H1 (cell line): ENCODE data around the gene LTB. TPM values are rescaled to one million over a fixed set of nuclear protein-coding genes. Genes with fewer than 3 reads are reported as not detected.

Source experiments
- CTCF ChIA-PET: fragments of 300-600 bp; sonication (Branson Sonifier 250); formaldehyde crosslinking; loops from one replicate; lab custom pipeline; 2021; ENCODE audit not compliant: partially characterized antibody; lab: Charles Lee
- POLR2A ChIA-PET: fragments of 300-600 bp; sonication (Branson Sonifier 250); formaldehyde crosslinking; loops from one replicate; lab custom pipeline; 2021; ENCODE audit warnings: inconsistent platforms; ENCODE audit not compliant: partially characterized antibody; lab: Charles Lee
- DNase-seq, 2 experiments: peaks; one replicate each; pipeline versions ENCODE4 v3.0.0 to v3.0.0-alpha.2; 2010 to 2022; ENCODE audit warnings: low spot score in 2 of 2, low read depth in 1 of 2, mixed read lengths in 1 of 2
- FAIRE-seq: peaks from 2 replicates; lab custom pipeline; 2011; peaks lifted over from hg19 to GRCh38; lab: Jason Lieb, UNC
- H2AFZ ChIP-seq: 2 replicates; pipeline ENCODE4 v1.8.1; 2012; ENCODE audit warnings: low read length, inconsistent platforms
- H2AK5ac ChIP-seq: 2 replicates; pipeline ENCODE4 v1.6.1; 2013; ENCODE audit warnings: low read depth, low read length
- H2BK120ac ChIP-seq: replicated peaks from 2 replicates; pipeline ENCODE3; 2013; ENCODE audit warnings: low read depth, low read length, inconsistent platforms
- H2BK12ac ChIP-seq: 2 replicates; pipeline ENCODE4 v1.6.1; 2013; ENCODE audit warnings: low read depth, low read length
- H2BK15ac ChIP-seq: 2 replicates; pipeline ENCODE4 v1.6.1; 2013; ENCODE audit warnings: low read length
- H2BK20ac ChIP-seq: 2 replicates; pipeline ENCODE4 v1.6.1; 2013; ENCODE audit warnings: low read length
- H2BK5ac ChIP-seq: 2 replicates; pipeline ENCODE4 v1.6.1; 2013; ENCODE audit warnings: low read depth, low read length
- H3K14ac ChIP-seq: 2 replicates; pipeline ENCODE4 v1.6.1; 2013; ENCODE audit warnings: inconsistent platforms; ENCODE audit not compliant: insufficient read length
- H3K18ac ChIP-seq: 2 replicates; pipeline ENCODE4 v1.6.1; 2013; ENCODE audit warnings: low read length; ENCODE audit errors: extremely low read depth
- H3K23ac ChIP-seq: 2 replicates; pipeline ENCODE4 v1.6.1; 2013; ENCODE audit warnings: inconsistent platforms; ENCODE audit not compliant: insufficient read length
- H3K23me2 ChIP-seq: 2 replicates; pipeline ENCODE4 v1.6.1; 2013; ENCODE audit warnings: low read depth, low read length
- H3K27ac ChIP-seq: 2 replicates; pipeline ENCODE4 v1.6.1; 2011; ENCODE audit warnings: low read depth, low read length, inconsistent platforms
- H3K27me3 ChIP-seq, 4 experiments: replicated peaks in 1 of 4; 1 replicate in 1 of 4; 2 replicates in 3 of 4; pipeline versions ENCODE4 v1.6.1 to v1.8.1; 2011 to 2013; ENCODE audit warnings: low read length in 3 of 4, mild to moderate bottlenecking in 3 of 4, inconsistent platforms in 2 of 4, mixed read lengths in 2 of 4, moderate library complexity in 1 of 4; ENCODE audit not compliant: control insufficient read depth in 3 of 4, insufficient read depth in 3 of 4; ENCODE audit errors: extremely low read depth in 1 of 4
- H3K36me3 ChIP-seq, 4 experiments: 2 replicates each; pipeline versions ENCODE4 v1.6.1 to v1.8.1; 2011 to 2013; ENCODE audit warnings: mild to moderate bottlenecking in 4 of 4, low read length in 3 of 4, moderate library complexity in 2 of 4, control low read depth in 1 of 4, inconsistent platforms in 1 of 4; ENCODE audit not compliant: insufficient read depth in 4 of 4, control insufficient read depth in 2 of 4
- H3K4ac ChIP-seq: replicated peaks from 2 replicates; pipeline ENCODE3; 2013; ENCODE audit warnings: low read length, low read depth, mixed read lengths, inconsistent platforms; ENCODE audit not compliant: insufficient read length
- H3K4me1 ChIP-seq, 4 experiments: replicated peaks in 1 of 4; 1 replicate in 1 of 4; 2 replicates in 3 of 4; pipeline versions ENCODE4 v1.6.1 to v1.8.1; 2011 to 2013; ENCODE audit warnings: low read length in 3 of 4, inconsistent platforms in 2 of 4, mixed read lengths in 1 of 4; ENCODE audit not compliant: insufficient read depth in 4 of 4, control insufficient read depth in 3 of 4
- H3K4me2 ChIP-seq, 2 experiments: 2 replicates each; pipeline versions ENCODE4 v1.6.1 to v1.8.1; 2011 to 2013; ENCODE audit warnings: low read depth in 2 of 2, low read length in 2 of 2, control low read depth in 1 of 2, inconsistent platforms in 1 of 2, mild to moderate bottlenecking in 1 of 2; ENCODE audit not compliant: insufficient read depth in 1 of 2
- H3K4me3 ChIP-seq, 4 experiments: fragments of 200-600, 300-600 bp in 1 of 4; sonication (generic), shearing (Covaris generic), sonication (Bioruptor Twin) in 1 of 4; 2 replicates each; pipeline versions ENCODE4 v1.5.1 to v1.8.1; 2011 to 2016; ENCODE audit warnings: low read length in 4 of 4, low read depth in 3 of 4, control low read depth in 2 of 4, inconsistent platforms in 2 of 4, mild to moderate bottlenecking in 2 of 4, mixed read lengths in 1 of 4, moderate library complexity in 1 of 4; ENCODE audit not compliant: insufficient read depth in 2 of 4; ENCODE audit errors: extremely low read depth in 1 of 4
- H3K56ac ChIP-seq: replicated peaks from 2 replicates; pipeline ENCODE3; 2013; ENCODE audit warnings: low read depth, mild to moderate bottlenecking, mixed read lengths, low read length, inconsistent platforms; ENCODE audit not compliant: insufficient read length
- H3K79me1 ChIP-seq: 2 replicates; pipeline ENCODE4 v1.6.1; 2013; ENCODE audit warnings: low read depth, low read length, control low read depth
- H3K79me2 ChIP-seq, 2 experiments: 2 replicates each; pipeline versions ENCODE4 v1.6.1 to v1.8.1; 2012 to 2013; ENCODE audit warnings: low read length in 2 of 2, mild to moderate bottlenecking in 2 of 2, inconsistent platforms in 1 of 2; ENCODE audit not compliant: insufficient read depth in 2 of 2, control insufficient read depth in 1 of 2
- H3K9ac ChIP-seq, 4 experiments: replicated peaks in 1 of 4; 1 replicate in 1 of 4; 2 replicates in 3 of 4; pipeline versions ENCODE4 v1.6.1 to v1.8.1; 2011 to 2013; ENCODE audit warnings: low read depth in 3 of 4, low read length in 3 of 4, control low read depth in 2 of 4, mild to moderate bottlenecking in 2 of 4, moderate library complexity in 2 of 4, inconsistent platforms in 1 of 4; ENCODE audit errors: extremely low read depth in 1 of 4
- H3K9me3 ChIP-seq, 2 experiments: 2 replicates each; pipeline versions ENCODE4 v1.6.1 to v1.8.1; 2012 to 2013; ENCODE audit warnings: mild to moderate bottlenecking in 2 of 2, moderate library complexity in 2 of 2, control low read depth in 1 of 2, inconsistent platforms in 1 of 2, low read depth in 1 of 2, low read length in 1 of 2, mixed read lengths in 1 of 2; ENCODE audit not compliant: insufficient read depth in 2 of 2
- H4K20me1 ChIP-seq, 2 experiments: replicated peaks in 1 of 2; 2 replicates each; pipeline versions ENCODE3 to v1.8.1; 2011 to 2013; ENCODE audit warnings: inconsistent platforms in 2 of 2, low read length in 2 of 2, mild to moderate bottlenecking in 1 of 2; ENCODE audit not compliant: insufficient read depth in 2 of 2, control insufficient read depth in 1 of 2
- H4K5ac ChIP-seq: 2 replicates; pipeline ENCODE4 v1.6.1; 2013; ENCODE audit warnings: low read length, low read depth, mixed read lengths, inconsistent platforms; ENCODE audit not compliant: insufficient read length
- H4K8ac ChIP-seq: 2 replicates; pipeline ENCODE4 v1.8.0; 2013; ENCODE audit warnings: mild to moderate bottlenecking, moderate library complexity, low read length, inconsistent platforms; ENCODE audit not compliant: insufficient read depth; ENCODE audit errors: extremely low read depth
- H4K91ac ChIP-seq: replicated peaks from 2 replicates; pipeline ENCODE3; 2013; ENCODE audit warnings: low read length, mixed read lengths, inconsistent platforms; ENCODE audit not compliant: insufficient read length
- CBX5 ChIP-seq: fragments of 300-800, 300-1000 bp; sonication (generic); IDR thresholded peaks from 2 replicates; pipeline ENCODE4 v1.7.1; 2016; ENCODE audit warnings: antibody characterized with exemption, low read length, low read depth
- CBX8 ChIP-seq: fragments of 300-800, 300-1000 bp; sonication (generic); IDR thresholded peaks from 2 replicates; pipeline ENCODE4 v1.7.1; 2016; ENCODE audit warnings: low read depth, low read length, borderline replicate concordance
- CTCF ChIP-seq, 3 experiments: IDR thresholded peaks; 1 replicate in 2 of 3; 2 replicates in 1 of 3; pipeline versions ENCODE4 v1.5.1 to v1.6.1; 2011; ENCODE audit warnings: low read length in 3 of 3, mild to moderate bottlenecking in 3 of 3, inconsistent platforms in 2 of 3, low read depth in 1 of 3, moderate library complexity in 1 of 3; ENCODE audit not compliant: insufficient read depth in 1 of 3; ENCODE audit errors: control extremely low read depth in 1 of 3
- HDAC2 ChIP-seq, 2 experiments: fragments of 300-600 bp in 1 of 2; sonication (generic) in 1 of 2; IDR thresholded peaks; 2 replicates each; pipeline ENCODE4 v1.6.1; 2011 to 2012; ENCODE audit warnings: low read depth in 2 of 2, low read length in 2 of 2, mild to moderate bottlenecking in 2 of 2, moderate library complexity in 2 of 2, borderline replicate concordance in 1 of 2, inconsistent platforms in 1 of 2
- RBBP5 ChIP-seq: IDR thresholded peaks from 2 replicates; pipeline ENCODE4 v1.7.1; 2012; ENCODE audit warnings: low read depth, mild to moderate bottlenecking, inconsistent platforms, low read length, moderate library complexity, borderline replicate concordance
- SIX5 ChIP-seq: IDR thresholded peaks from 2 replicates; pipeline ENCODE4 v1.6.1; 2011; ENCODE audit warnings: mild to moderate bottlenecking, low read depth, low read length
- TEAD4 ChIP-seq: IDR thresholded peaks from 2 replicates; pipeline ENCODE4 v1.6.1; 2012; ENCODE audit warnings: low read depth, low read length, inconsistent platforms, mixed read lengths
- USF2 ChIP-seq: IDR thresholded peaks from 2 replicates; pipeline ENCODE4 v1.6.1; 2011; ENCODE audit warnings: low read length, improper control_type of control experiment
- ZNF274 ChIP-seq: IDR thresholded peaks from 2 replicates; pipeline ENCODE4 v1.7.0; 2012; ENCODE audit warnings: low read length, borderline replicate concordance; ENCODE audit errors: extremely low read depth
- WGBS, 2 experiments: shearing (Covaris generic) in 1 of 2; methylation state at CpG; one replicate each; pipeline versions ENCODE4 v1.1.6 to v1.1.7; 2013 to 2015; ENCODE audit warnings: low lambda C conversion rate in 2 of 2, mixed read lengths in 2 of 2, inconsistent platforms in 1 of 2, low coverage in 1 of 2, missing lambda C conversion rate in 1 of 2; ENCODE audit not compliant: insufficient replicate concordance in 2 of 2, insufficient coverage in 1 of 2, insufficient read length in 1 of 2; ENCODE audit errors: extremely low coverage in 1 of 2, missing lambda C conversion rate in 1 of 2; 5-methylcytosine and 5-hydroxymethylcytosine counted together
- polyA plus RNA-seq, 7 experiments: library from polyadenylated mRNA; depleted of rRNA in 3 of 7; stranded (reverse) in 5 of 7; unstranded in 2 of 7; fragments of >200 nt in 5 of 7; fragments of 200-250 nt in 2 of 7; gene quantifications; 1 replicate in 5 of 7; 2 replicates in 1 of 7; 4 replicates in 1 of 7; pipeline versions ENCODE4 v1.2.1 to v1.2.3, GENCODE V29; 2011 to 2013; ENCODE audit warnings: missing spikeins in 2 of 7, mixed read lengths in 2 of 7
- total RNA-seq: library from RNA; stranded (reverse); fragmentation: NEBNext Ultra II Directional; extraction: Animal tissue kit (Norgen Biotek cat#: 25700); gene quantifications from 2 replicates; pipeline ENCODE4 v1.2.1, GENCODE V29; 2021

The LTB gene
- total and polyA plus RNA-seq, 2 of the 8 experiments (the other 6 are each of a cell fraction or from before 2014, with no cell fraction given): 0.43 to 0.47 TPM

GRCh38 chr6:31577579-31577966 is 4.7 kb downstream of the LTB start:
- Histone ChIP-seq H3K23me2 (peaks cover 9% of the 10 kb centered on the region; the same call in 1 of the 2 replicates), H4K91ac (no peak overlapping the region), H2BK5ac (no peak overlapping the region), H4K8ac (no peak overlapping the region), H2BK20ac (no peak overlapping the region), H3K4me2 (no peak overlapping the region), H4K5ac (no peak overlapping the region), H2BK12ac (no peak overlapping the region), H3K27me3 (peaks cover 0 to 8% (median 7%) of the 10 kb centered on the region in 4 experiments; a peak in 5 of 7 replicates), H3K4ac (no peak overlapping the region), H2BK120ac (no peak overlapping the region), H3K4me3 (no peak overlapping the region), H2BK15ac (no peak overlapping the region), H3K27ac (no peak overlapping the region), H3K14ac (no peak overlapping the region), H3K23ac (no peak overlapping the region), H2AK5ac (no peak overlapping the region), H2AFZ (no peak overlapping the region), H3K79me2 (no peaks in the 10 kb centered on the region), H3K56ac (no peak overlapping the region), H3K9ac (no peak overlapping the region), H4K20me1 (no peaks in the 10 kb centered on the region), H3K79me1 (no peaks in the 10 kb centered on the region), H3K9me3 (no peaks in the 10 kb centered on the region), H3K4me1 (peaks cover 0 to 6% (median 6%) of the 10 kb centered on the region in 4 experiments; a peak in 6 of 7 replicates), H3K18ac (no peak overlapping the region), H3K36me3 (no peaks in the 10 kb centered on the region)
- no peak for DNase-seq
- CTCF ChIA-PET: interaction anchor here (1.1 to 19.2 kb wide), 6 partner anchors 8 to 345 kb away, joined by 3 to 640 read pairs (median 30); partner anchors contain the start of genes ATP6V1G2, GPANK1, LST1 and LTB
- TF ChIP-seq ZNF274: no peak
- no peak for TF ChIP-seq SIX5
- TF ChIP-seq TEAD4: no peak
- no peak for TF ChIP-seq CTCF (IDR thresholded peaks at IDR 0.05; ENCODE audit: control extremely low read depth in 1 of 3, insufficient read depth in 1 of 3, low read depth in 1 of 3, low read length in 3 of 3)
- no peak for TF ChIP-seq CBX8
- TF ChIP-seq USF2: no peak
- no peak for TF ChIP-seq CBX5
- TF ChIP-seq HDAC2 (IDR thresholded peaks at IDR 0.05; ENCODE audit: borderline replicate concordance in 1 of 2, low read depth in 2 of 2, low read length in 2 of 2): no peak
- no peak for TF ChIP-seq RBBP5
- POLR2A ChIA-PET: interaction anchor here (0.6 to 12.2 kb wide), 8 partner anchors 10 to 62 kb away, joined by 3 to 110 read pairs (median 5); partner anchors contain the start of genes ATP6V1G2, MCCD1 and NFKBIL1
- FAIRE-seq: no peak
- 96% methylated on average over 3 of the region's 3 CpGs; no CpG with 5 or more reads in 1 of the 2 experiments for WGBS, 2 experiments
